Coronary artery (tissue), 2 donors: Measurements from ENCODE around the gene EPAS1.

Experiments
- DNase-seq: peaks from one replicate; pipeline ENCODE4 v3.0.0-alpha.2; 2017; ENCODE audit warnings: low spot score
- H3K27ac ChIP-seq, 2 donors: fragments of 200-600 bp; sonication (generic); one replicate each; pipeline ENCODE4 v1.5.1; 2016 to 2019
- H3K4me3 ChIP-seq: fragments of 200-600 bp; sonication (generic); 2 replicates; pipeline ENCODE4 v1.5.1; 2016; ENCODE audit warnings: mild to moderate bottlenecking, moderate library complexity
- TF ChIP-seq, protein P1 (sequence below): fragments of 200-600 bp; sonication (generic); IDR thresholded peaks from one replicate; pipeline ENCODE4 v1.5.1; 2019; ENCODE audit warnings: antibody characterized with exemption

Gene EPAS1

DNA sequence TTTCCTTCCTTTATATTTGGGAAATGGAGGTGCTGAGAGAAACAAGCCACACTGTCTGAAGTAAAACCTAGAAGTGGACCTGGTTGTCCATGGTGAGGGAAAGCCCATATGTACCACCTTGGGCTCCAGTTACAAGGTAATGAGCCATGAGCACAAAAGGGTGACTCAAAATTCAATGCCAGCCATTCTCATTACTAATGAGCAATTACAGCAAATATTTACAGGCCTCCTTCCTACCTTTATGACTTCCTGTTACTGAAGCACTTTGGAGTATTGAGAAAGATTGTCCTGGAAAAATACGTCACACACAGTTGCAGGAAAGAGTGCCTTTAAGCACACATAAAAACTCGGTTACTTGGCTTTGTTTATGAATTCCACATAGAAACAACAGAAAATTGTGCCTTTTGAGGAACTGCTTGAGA, 9.1 kb downstream of the EPAS1 start:
- peak overlapping the region; percentile 79 to 88 for H3K27ac ChIP-seq
- DNase-seq: no peak
- peak overlapping the region; percentile 2 for H3K4me3 ChIP-seq
- TF ChIP-seq, protein P1, sequence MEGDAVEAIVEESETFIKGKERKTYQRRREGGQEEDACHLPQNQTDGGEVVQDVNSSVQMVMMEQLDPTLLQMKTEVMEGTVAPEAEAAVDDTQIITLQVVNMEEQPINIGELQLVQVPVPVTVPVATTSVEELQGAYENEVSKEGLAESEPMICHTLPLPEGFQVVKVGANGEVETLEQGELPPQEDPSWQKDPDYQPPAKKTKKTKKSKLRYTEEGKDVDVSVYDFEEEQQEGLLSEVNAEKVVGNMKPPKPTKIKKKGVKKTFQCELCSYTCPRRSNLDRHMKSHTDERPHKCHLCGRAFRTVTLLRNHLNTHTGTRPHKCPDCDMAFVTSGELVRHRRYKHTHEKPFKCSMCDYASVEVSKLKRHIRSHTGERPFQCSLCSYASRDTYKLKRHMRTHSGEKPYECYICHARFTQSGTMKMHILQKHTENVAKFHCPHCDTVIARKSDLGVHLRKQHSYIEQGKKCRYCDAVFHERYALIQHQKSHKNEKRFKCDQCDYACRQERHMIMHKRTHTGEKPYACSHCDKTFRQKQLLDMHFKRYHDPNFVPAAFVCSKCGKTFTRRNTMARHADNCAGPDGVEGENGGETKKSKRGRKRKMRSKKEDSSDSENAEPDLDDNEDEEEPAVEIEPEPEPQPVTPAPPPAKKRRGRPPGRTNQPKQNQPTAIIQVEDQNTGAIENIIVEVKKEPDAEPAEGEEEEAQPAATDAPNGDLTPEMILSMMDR: no peak

DNA sequence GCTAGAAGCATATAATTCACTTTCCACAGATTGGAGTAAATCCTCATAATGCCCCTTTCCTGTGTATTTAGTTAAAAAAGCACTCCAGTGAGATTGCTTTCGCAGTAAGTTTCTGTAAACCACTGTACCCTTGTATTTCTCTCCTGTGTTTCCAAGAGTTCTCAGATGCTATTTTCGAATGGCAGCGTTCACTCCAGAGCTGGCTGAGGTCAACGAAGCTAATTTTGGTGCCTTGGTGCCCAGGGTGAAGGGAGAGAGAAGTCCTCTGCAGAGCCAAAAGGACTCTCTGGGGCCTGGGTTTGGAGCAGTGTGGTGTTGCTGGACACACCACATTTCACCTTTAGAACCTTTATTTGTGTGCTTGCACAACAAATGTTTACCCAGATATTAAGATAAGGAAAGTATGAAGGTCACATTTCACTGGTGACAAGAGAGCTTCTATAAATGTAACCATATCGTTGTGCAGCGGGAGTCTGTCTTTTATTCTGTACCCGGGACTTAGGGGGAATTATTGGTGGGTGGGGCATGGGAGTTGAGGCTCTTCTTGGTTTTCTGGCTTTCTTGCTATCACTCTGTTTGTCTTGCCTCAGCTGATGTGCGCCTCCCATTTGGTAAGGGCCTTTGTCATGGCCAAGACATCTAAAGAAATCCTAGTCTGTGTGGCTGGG, 9.9 kb downstream of the EPAS1 start:
- peak overlapping the region; percentile 2 for H3K4me3 ChIP-seq
- peak overlapping the region; percentile 79 to 88 for H3K27ac ChIP-seq
- TF ChIP-seq, protein P1: no peak
- DNase-seq: no peak

DNA sequence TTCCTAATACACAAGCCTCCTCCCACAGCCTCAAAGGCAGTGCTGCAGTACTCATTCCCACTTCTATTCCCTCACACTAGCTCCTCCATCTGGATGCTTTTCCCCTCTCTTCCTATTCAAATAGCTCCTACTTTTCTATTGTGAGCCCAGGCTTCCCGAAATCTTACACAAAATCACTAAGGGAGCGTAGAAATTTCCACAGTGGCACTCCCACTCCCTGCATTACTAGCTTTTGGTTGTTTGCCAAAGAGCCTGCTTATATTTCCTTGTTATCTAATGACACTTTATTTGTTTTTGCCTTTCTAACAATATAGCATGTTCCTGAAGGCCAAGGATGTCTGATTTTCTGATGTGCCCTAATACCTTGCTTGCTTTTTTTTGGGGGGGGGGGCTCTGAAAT, 10.9 kb downstream of the EPAS1 start:
- peak overlapping the region; percentile 79 to 88 for H3K27ac ChIP-seq
- peak overlapping the region; percentile 22 for H3K4me3 ChIP-seq
- DNase-seq: no peak
- TF ChIP-seq, protein P1: no peak

DNA sequence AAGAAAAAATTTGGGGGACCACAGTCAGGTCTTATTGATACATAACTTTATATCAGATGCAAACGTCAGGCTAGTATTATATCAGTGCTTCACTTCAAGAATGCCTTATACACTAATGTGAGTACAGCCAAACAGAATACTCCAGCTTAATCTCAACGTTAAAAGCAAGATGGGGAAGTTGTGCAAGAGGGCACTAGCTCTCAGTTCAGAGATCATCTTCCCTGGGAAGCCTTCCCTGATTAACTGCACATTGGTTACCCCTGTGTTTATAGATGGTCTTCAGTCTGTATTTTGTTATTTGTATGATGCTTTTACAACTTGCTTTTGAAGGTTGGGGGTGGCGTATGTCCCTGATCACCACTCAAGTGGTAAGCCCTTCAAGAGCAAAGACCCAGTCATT, 11.4 kb downstream of the EPAS1 start:
- TF ChIP-seq, protein P1: no peak
- Histone ChIP-seq H3K27ac (peak overlapping the region; percentile 79 to 98), H3K4me3 (no peak overlapping the region)
- DNase-seq: no peak

DNA sequence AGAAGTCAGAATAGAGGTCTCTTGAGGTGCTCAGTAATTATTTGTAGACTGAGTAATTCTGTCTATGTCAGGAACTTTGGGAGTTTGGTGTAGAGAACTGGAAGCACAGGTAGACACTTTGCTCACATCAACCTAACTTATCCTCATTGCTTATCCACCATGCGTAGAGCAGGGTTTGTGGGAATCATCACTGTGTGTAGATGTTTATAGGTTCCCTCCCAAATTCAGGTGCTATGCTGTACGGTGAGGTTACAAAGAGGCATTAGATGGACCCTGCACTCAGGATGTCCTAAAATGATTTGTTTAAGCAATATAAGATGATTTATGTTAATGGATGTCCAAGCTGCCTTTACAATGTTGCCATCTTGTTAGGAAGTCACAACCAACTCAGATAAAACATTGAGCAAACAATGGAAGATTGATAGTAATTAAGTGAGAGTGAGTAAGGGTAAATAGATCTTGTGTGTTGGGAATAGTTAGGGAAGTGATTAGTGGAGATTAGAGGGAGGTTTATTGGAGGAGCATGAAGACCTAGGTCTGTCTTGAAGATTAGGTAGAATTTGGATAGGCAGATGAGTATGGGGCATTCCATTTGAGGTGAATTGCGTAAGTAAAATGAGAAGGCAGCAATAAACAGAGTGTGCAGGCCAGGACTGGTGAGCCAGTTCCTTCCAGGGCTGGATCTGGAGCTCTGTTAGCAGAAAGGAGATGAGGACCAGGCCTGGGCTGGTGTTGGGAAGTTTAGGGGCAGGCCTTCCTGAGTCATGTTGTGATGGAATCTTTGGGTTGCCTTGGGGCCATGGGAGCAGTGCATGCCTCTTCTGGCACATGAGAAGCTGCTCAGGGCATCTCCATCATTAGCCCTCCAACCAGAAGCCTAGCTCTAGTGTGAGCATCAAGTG, 12.1 kb downstream of the EPAS1 start:
- DNase-seq: no peak
- TF ChIP-seq, protein P1: no peak
- Histone ChIP-seq H3K27ac (peak overlapping the region; percentile 94 to 98), H3K4me3 (no peak overlapping the region)

DNA sequence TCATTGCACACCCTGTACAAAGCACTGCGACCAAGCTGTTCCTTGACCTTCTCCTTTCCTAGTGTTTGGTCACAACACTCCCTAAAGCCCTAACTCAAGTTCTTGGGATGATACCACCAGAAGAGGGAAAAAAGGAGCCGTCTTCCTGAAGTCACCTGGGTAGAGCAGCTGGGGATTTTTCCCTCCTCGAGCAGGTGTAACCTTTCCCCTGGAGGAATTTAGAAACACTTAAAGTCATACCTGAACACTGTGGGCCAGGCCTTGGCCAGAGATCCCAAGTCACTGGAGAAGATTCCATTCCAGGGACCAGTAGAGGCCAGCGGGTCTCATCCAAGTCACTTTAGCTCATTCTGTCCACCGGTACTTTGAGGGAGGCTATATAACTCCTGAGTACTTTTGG, 13.2 kb downstream of the EPAS1 start:
- peak overlapping the region; percentile 94 to 98 for H3K27ac ChIP-seq
- H3K4me3 ChIP-seq: no peak overlapping the region
- DNase-seq: no peak
- TF ChIP-seq, protein P1: no peak
